Measurements from ENCODE around the gene ERAL1.
A peak's percentile ranks its signal among the peaks of the same experiment; 100 is the strongest.

ERAL1 gene

DNA sequence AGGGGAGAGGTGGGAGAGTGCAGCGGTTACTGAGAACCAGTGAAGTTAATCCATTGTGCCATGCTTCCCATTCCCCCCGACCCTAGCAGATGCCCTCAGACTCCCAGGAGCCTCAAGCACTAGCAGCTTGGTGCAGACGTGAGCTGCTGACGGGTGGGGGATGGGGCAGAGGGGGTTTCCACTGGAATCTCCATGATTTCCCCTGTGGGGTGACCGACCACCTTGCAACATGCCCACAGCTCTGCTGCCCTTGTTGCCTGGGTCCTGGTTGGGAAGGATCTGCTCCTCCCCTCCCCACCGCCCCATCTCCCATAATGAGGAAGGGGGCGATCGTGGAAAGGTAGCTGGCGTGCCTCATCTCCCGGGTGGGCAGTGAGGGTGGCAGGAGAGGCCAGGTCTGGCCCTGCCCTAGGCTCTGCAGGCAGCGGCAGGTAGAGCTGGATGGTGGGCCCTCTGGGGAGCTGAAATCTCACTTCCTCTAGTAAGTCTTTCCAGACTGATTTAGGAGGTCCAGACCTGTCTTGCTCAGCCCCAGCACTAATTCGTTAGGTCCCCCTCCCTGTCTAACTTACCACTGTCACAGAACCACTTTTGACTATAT, 33.2 kb downstream of the ERAL1 start:
- Histone ChIP-seq H2AFZ (ENCODE audit: low read length) (no peak overlapping the region), H3K27me3 (ENCODE audit: control insufficient read depth in 3 of 3, insufficient read depth in 3 of 3, low read depth in 1 of 3, low read length in 3 of 3) (no peaks in the 10 kb centered on the region), H3K4me3 (ENCODE audit: low read length in 2 of 2) (no peak overlapping the region), H3K9ac (ENCODE audit: low read depth, low read length, poor library complexity) (no peak overlapping the region), H3K4me1 (ENCODE audit: control insufficient read depth in 2 of 2, insufficient read depth in 1 of 2, low read depth in 1 of 2, low read length in 2 of 2) (peaks cover 0 to 18% of the 10 kb centered on the region in 2 donors), H3K4ac (ENCODE audit: low read length) (no peak overlapping the region), H3K18ac (ENCODE audit: low read length) (no peak overlapping the region), H2BK12ac (ENCODE audit: low read length) (no peak overlapping the region), H2BK5ac (ENCODE audit: low read length) (no peak overlapping the region), H4K91ac (ENCODE audit: low read depth, low read length, poor library complexity) (no peak overlapping the region), H2AK5ac (ENCODE audit: low read depth, low read length) (no peak overlapping the region), H2BK15ac (ENCODE audit: low read length) (no peak overlapping the region), H3K14ac (ENCODE audit: low read length) (no peak overlapping the region), H4K8ac (ENCODE audit: low read depth, low read length) (no peak overlapping the region), H3K23ac (ENCODE audit: low read depth, low read length, poor library complexity) (peak overlapping the region; percentile 69), H3K36me3 (replicated peaks in 1 of 2; ENCODE audit: control insufficient read depth in 2 of 2, insufficient read depth in 2 of 2, low read length in 2 of 2) (peaks cover 20 to 57% of the 10 kb centered on the region in 2 donors), H3K9me3 (replicated peaks in 1 of 2; ENCODE audit: control insufficient read depth in 2 of 2, insufficient read depth in 1 of 2, low read depth in 1 of 2, low read length in 2 of 2) (no peaks in the 10 kb centered on the region), H3K79me1 (ENCODE audit: low read depth, low read length) (peaks cover 2% of the 10 kb centered on the region), H2BK120ac (ENCODE audit: low read depth, low read length) (no peak overlapping the region), H3K27ac (replicated peaks; ENCODE audit: low read length) (no peak overlapping the region), H3K4me2 (ENCODE audit: insufficient read depth, low read length, poor library complexity, severe bottlenecking) (no peak overlapping the region)
- WGBS, 2 donors (ENCODE audit: extremely low coverage in 2 of 2, insufficient read length in 2 of 2, insufficient replicate concordance in 1 of 2): no CpG with 5 or more reads among the region's 12 CpGs
- no peak for DNase-seq (ENCODE audit: low spot score)

GRCh38 chr17:28888832-28889231, 34.0 kb downstream of the ERAL1 start:
- H2BK5ac ChIP-seq (ENCODE audit: low read length): no peak overlapping the region
- no peak overlapping the region for H3K27ac ChIP-seq (replicated peaks; ENCODE audit: low read length)
- no peak overlapping the region for H2BK12ac ChIP-seq (ENCODE audit: low read length)
- no peak overlapping the region for H2AK5ac ChIP-seq (ENCODE audit: low read depth, low read length)
- H3K4me3 ChIP-seq (ENCODE audit: low read length in 2 of 2): no peak overlapping the region
- H3K23ac ChIP-seq (ENCODE audit: low read depth, low read length, poor library complexity): no peak overlapping the region
- H3K36me3 ChIP-seq (replicated peaks in 1 of 2; ENCODE audit: control insufficient read depth in 2 of 2, insufficient read depth in 2 of 2, low read length in 2 of 2): peaks cover 19 to 53% of the 10 kb centered on the region in 2 donors
- no peaks in the 10 kb centered on the region for H3K9me3 ChIP-seq (replicated peaks in 1 of 2; ENCODE audit: control insufficient read depth in 2 of 2, insufficient read depth in 1 of 2, low read depth in 1 of 2, low read length in 2 of 2)
- H3K79me1 ChIP-seq (ENCODE audit: low read depth, low read length): peaks cover 3% of the 10 kb centered on the region
- H3K27me3 ChIP-seq (ENCODE audit: control insufficient read depth in 3 of 3, insufficient read depth in 3 of 3, low read depth in 1 of 3, low read length in 3 of 3): no peaks in the 10 kb centered on the region
- no peak overlapping the region for H4K91ac ChIP-seq (ENCODE audit: low read depth, low read length, poor library complexity)
- peaks cover 0 to 18% of the 10 kb centered on the region in 2 donors for H3K4me1 ChIP-seq (ENCODE audit: control insufficient read depth in 2 of 2, insufficient read depth in 1 of 2, low read depth in 1 of 2, low read length in 2 of 2)
- H3K9ac ChIP-seq (ENCODE audit: low read depth, low read length, poor library complexity): no peak overlapping the region
- no peak overlapping the region for H2AFZ ChIP-seq (ENCODE audit: low read length)
- H3K18ac ChIP-seq (ENCODE audit: low read length): no peak overlapping the region
- no peak overlapping the region for H2BK15ac ChIP-seq (ENCODE audit: low read length)
- no peak overlapping the region for H4K8ac ChIP-seq (ENCODE audit: low read depth, low read length)
- H3K4me2 ChIP-seq (ENCODE audit: insufficient read depth, low read length, poor library complexity, severe bottlenecking): no peak overlapping the region
- DNase-seq (ENCODE audit: low spot score): no peak
- no CpG with 5 or more reads among the region's 7 CpGs for WGBS, 2 donors (ENCODE audit: extremely low coverage in 2 of 2, insufficient read length in 2 of 2, insufficient replicate concordance in 1 of 2)
- H3K4ac ChIP-seq (ENCODE audit: low read length): no peak overlapping the region
- no peak overlapping the region for H3K14ac ChIP-seq (ENCODE audit: low read length)
- H2BK120ac ChIP-seq (ENCODE audit: low read depth, low read length): no peak overlapping the region

DNA sequence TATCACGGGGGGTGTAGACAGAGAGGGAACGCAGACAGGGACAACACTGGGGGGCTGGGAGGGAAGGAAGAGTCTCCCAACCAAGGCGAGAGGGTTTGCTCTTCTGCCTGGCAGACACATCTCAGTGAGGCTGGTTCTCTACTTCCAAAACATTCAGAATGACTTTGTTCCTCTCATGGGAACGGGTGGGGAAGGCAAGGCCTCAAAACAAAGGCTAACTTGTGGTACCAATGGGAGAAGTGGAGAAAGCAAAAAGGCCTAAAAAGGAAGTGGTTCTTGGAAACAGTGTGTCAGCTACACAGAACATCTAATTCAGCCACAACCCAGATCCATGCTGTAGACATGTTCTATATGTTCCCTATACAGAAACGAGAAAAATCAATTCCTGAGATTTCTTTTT, 35.2 kb downstream of the ERAL1 start:
- WGBS, 2 donors (ENCODE audit: extremely low coverage in 2 of 2, insufficient read length in 2 of 2, insufficient replicate concordance in 1 of 2): no CpG with 5 or more reads among the region's 5 CpGs
- DNase-seq (ENCODE audit: low spot score): no peak
- H3K79me1 ChIP-seq (ENCODE audit: low read depth, low read length): peaks cover 3% of the 10 kb centered on the region

GRCh38 chr17:28891201-28891600, 36.4 kb downstream of the ERAL1 start:
- no peak overlapping the region for H2AFZ ChIP-seq (ENCODE audit: low read length)

More for the DNA sequence above, 35.2 kb downstream of the ERAL1 start:
- H2AFZ ChIP-seq (ENCODE audit: low read length): no peak overlapping the region
- no peak overlapping the region for H2BK12ac ChIP-seq (ENCODE audit: low read length)
- H3K4me2 ChIP-seq (ENCODE audit: insufficient read depth, low read length, poor library complexity, severe bottlenecking): no peak overlapping the region
- H4K91ac ChIP-seq (ENCODE audit: low read depth, low read length, poor library complexity): no peak overlapping the region
- H3K9ac ChIP-seq (ENCODE audit: low read depth, low read length, poor library complexity): no peak overlapping the region
- no peak overlapping the region for H2BK5ac ChIP-seq (ENCODE audit: low read length)
- no peak overlapping the region for H3K4ac ChIP-seq (ENCODE audit: low read length)
- no peak overlapping the region for H4K8ac ChIP-seq (ENCODE audit: low read depth, low read length)
- H3K36me3 ChIP-seq (replicated peaks in 1 of 2; ENCODE audit: control insufficient read depth in 2 of 2, insufficient read depth in 2 of 2, low read length in 2 of 2): peaks cover 12 to 41% of the 10 kb centered on the region in 2 donors
- no peak overlapping the region for H2AK5ac ChIP-seq (ENCODE audit: low read depth, low read length)
- H3K4me1 ChIP-seq (ENCODE audit: control insufficient read depth in 2 of 2, insufficient read depth in 1 of 2, low read depth in 1 of 2, low read length in 2 of 2): peaks cover 0 to 18% of the 10 kb centered on the region in 2 donors
- H3K14ac ChIP-seq (ENCODE audit: low read length): no peak overlapping the region
- no peak overlapping the region for H3K27ac ChIP-seq (replicated peaks; ENCODE audit: low read length)
- no peak overlapping the region for H2BK15ac ChIP-seq (ENCODE audit: low read length)
- H2BK120ac ChIP-seq (ENCODE audit: low read depth, low read length): no peak overlapping the region
- no peaks in the 10 kb centered on the region for H3K9me3 ChIP-seq (replicated peaks in 1 of 2; ENCODE audit: control insufficient read depth in 2 of 2, insufficient read depth in 1 of 2, low read depth in 1 of 2, low read length in 2 of 2)
- no peak overlapping the region for H3K18ac ChIP-seq (ENCODE audit: low read length)
- no peaks in the 10 kb centered on the region for H3K27me3 ChIP-seq (ENCODE audit: control insufficient read depth in 3 of 3, insufficient read depth in 3 of 3, low read depth in 1 of 3, low read length in 3 of 3)
- no peak overlapping the region for H3K23ac ChIP-seq (ENCODE audit: low read depth, low read length, poor library complexity)
- no peak overlapping the region for H3K4me3 ChIP-seq (ENCODE audit: low read length in 2 of 2)

More at GRCh38 chr17:28891201-28891600, 36.4 kb downstream of the ERAL1 start:
- H3K9ac ChIP-seq (ENCODE audit: low read depth, low read length, poor library complexity): no peak overlapping the region
- no peak overlapping the region for H2BK12ac ChIP-seq (ENCODE audit: low read length)
- H3K9me3 ChIP-seq (replicated peaks in 1 of 2; ENCODE audit: control insufficient read depth in 2 of 2, insufficient read depth in 1 of 2, low read depth in 1 of 2, low read length in 2 of 2): no peaks in the 10 kb centered on the region
- H2AK5ac ChIP-seq (ENCODE audit: low read depth, low read length): no peak overlapping the region
- no CpG with 5 or more reads among the region's 1 CpG for WGBS, 2 donors (ENCODE audit: extremely low coverage in 2 of 2, insufficient read length in 2 of 2, insufficient replicate concordance in 1 of 2)
- H3K27me3 ChIP-seq (ENCODE audit: control insufficient read depth in 3 of 3, insufficient read depth in 3 of 3, low read depth in 1 of 3, low read length in 3 of 3): no peaks in the 10 kb centered on the region
- H3K4ac ChIP-seq (ENCODE audit: low read length): no peak overlapping the region
- H3K4me2 ChIP-seq (ENCODE audit: insufficient read depth, low read length, poor library complexity, severe bottlenecking): no peak overlapping the region
- no peak overlapping the region for H2BK5ac ChIP-seq (ENCODE audit: low read length)
- H3K4me1 ChIP-seq (ENCODE audit: control insufficient read depth in 2 of 2, insufficient read depth in 1 of 2, low read depth in 1 of 2, low read length in 2 of 2): peaks cover 5 to 23% of the 10 kb centered on the region in 2 donors
- H4K8ac ChIP-seq (ENCODE audit: low read depth, low read length): no peak overlapping the region
- H3K36me3 ChIP-seq (replicated peaks in 1 of 2; ENCODE audit: control insufficient read depth in 2 of 2, insufficient read depth in 2 of 2, low read length in 2 of 2): peaks cover 6 to 29% of the 10 kb centered on the region in 2 donors
- no peak overlapping the region for H2BK120ac ChIP-seq (ENCODE audit: low read depth, low read length)
- no peak overlapping the region for H3K23ac ChIP-seq (ENCODE audit: low read depth, low read length, poor library complexity)
- no peak for DNase-seq (ENCODE audit: low spot score)
- no peak overlapping the region for H4K91ac ChIP-seq (ENCODE audit: low read depth, low read length, poor library complexity)
- no peak overlapping the region for H2BK15ac ChIP-seq (ENCODE audit: low read length)
- H3K27ac ChIP-seq (replicated peaks; ENCODE audit: low read length): no peak overlapping the region
- H3K79me1 ChIP-seq (ENCODE audit: low read depth, low read length): peaks cover 3% of the 10 kb centered on the region
- H3K4me3 ChIP-seq (ENCODE audit: low read length in 2 of 2): no peak overlapping the region
- no peak overlapping the region for H3K14ac ChIP-seq (ENCODE audit: low read length)
- no peak overlapping the region for H3K18ac ChIP-seq (ENCODE audit: low read length)
